Adrenal gland (tissue), 12 donors: ENCODE data around the gene DSE. TPM values are rescaled to one million over a fixed set of nuclear protein-coding genes. Genes with fewer than 3 reads are reported as not detected.

Source experiments
- DNase-seq, 7 donors: peaks; one replicate each; pipeline ENCODE4 v3.0.0-alpha.2; 2019 to 2020
- H3K27ac ChIP-seq, 5 donors: fragments of 200-600 bp; sonication (generic) in 4 of 5; 1 replicate in 3 of 5; 2 replicates in 2 of 5; pipeline versions ENCODE4 v1.5.1 to v1.8.0; 2016 to 2020; ENCODE audit warnings: mild to moderate bottlenecking in 1 of 5
- H3K27me3 ChIP-seq: fragments of 200-600 bp; 2 replicates; pipeline ENCODE4 v1.8.0; 2021
- H3K36me3 ChIP-seq, 2 donors: fragments of 200-600 bp; replicated peaks in 1 of 2; 1 replicate in 1 of 2; 2 replicates in 1 of 2; pipeline versions ENCODE4 v1.5.1 to v1.8.0; 2018 to 2022
- H3K4me1 ChIP-seq, 2 donors: fragments of 200-600 bp; replicated peaks in 1 of 2; 1 replicate in 1 of 2; 2 replicates in 1 of 2; pipeline versions ENCODE4 v1.5.1 to v1.8.0; 2018 to 2021
- H3K4me3 ChIP-seq, 4 donors: fragments of 200-600 bp; sonication (generic) in 3 of 4; one replicate each; pipeline ENCODE4 v1.5.1; 2016 to 2018
- H3K9me3 ChIP-seq, 3 donors: fragments of 200-600 bp; sonication (generic) in 1 of 3; replicated peaks in 1 of 3; 1 replicate in 2 of 3; 2 replicates in 1 of 3; pipeline versions ENCODE4 v1.5.1 to v1.8.0; 2016 to 2021
- CTCF ChIP-seq, 6 experiments: fragments of 450-650 bp in 4 of 6; fragments of 200-600 bp in 2 of 6; sonication (generic) in 1 of 6; IDR thresholded peaks; 1 replicate in 5 of 6; 2 replicates in 1 of 6; pipeline versions ENCODE4 v1.5.1 to v1.8.0; 2016 to 2021; ENCODE audit warnings: antibody characterized with exemption in 6 of 6, mild to moderate bottlenecking in 2 of 6, moderate library complexity in 1 of 6
- POLR2A ChIP-seq, 2 donors: fragments of 450-650 bp; IDR thresholded peaks; one replicate each; pipeline ENCODE4 v1.6.1; 2017; ENCODE audit warnings: antibody characterized with exemption in 2 of 2, mild to moderate bottlenecking in 2 of 2, moderate library complexity in 1 of 2
- WGBS, 4 donors: extraction: QIAGEN DNeasy Blood & Tissue Kit in 2 of 4; methylation state at CpG; one replicate each; pipeline versions ENCODE4 v1.1.5 to v1.1.7; 2013 to 2017; 5-methylcytosine and 5-hydroxymethylcytosine counted together
- intact Hi-C, 2 donors: fragments of 100-400 bp; cut with DNase I; formaldehyde crosslinking; loops; one replicate each; pipeline versions ENCODE4 v1.14.1 to v1.15.0; 2022 to 2023
- polyA plus RNA-seq, 3 donors: library from polyadenylated mRNA; stranded (reverse); fragments of 200-250 nt in 2 of 3; fragments of 350-450 nt in 1 of 3; fragmentation: Illumina TruSeq in 1 of 3; extraction: RNeasy Lipid Tissue Mini Kit (QIAGEN cat#74804) in 1 of 3; gene quantifications; one replicate each; pipeline ENCODE4 v1.2.3, GENCODE V29; 2013 to 2014
- total RNA-seq, 9 donors: library from RNA; depleted of rRNA in 4 of 9; stranded (reverse); fragments of >200 nt in 4 of 9; fragments of 120-200 nt in 1 of 9; fragmentation: NEBNext Ultra II Directional in 1 of 9; extraction: Animal tissue kit (Norgen Biotek cat#: 25700) in 1 of 9; gene quantifications; one replicate each; pipeline versions ENCODE4 v1.1.0 to v1.2.4, GENCODE V29; 2013 to 2023
- donor health status: healthy with polysubstance abuse.
- donor health status: Bipolar disorder and iron deficiency.
- donor health status: DM: yes; HTN: yes; CAD: no.
- donor health status: DM: no; HTN: no; CAD: no.
- donor health status: DM: no; HTN: no; CAD: no.
- donor health status: DM: yes; HTN: yes; CAD: no.

DSE gene
- total and polyA plus RNA-seq, 12 donors, result 7.7 to 67.4 (median 35.0) TPM

- H3K4me1 ChIP-seq, result peaks cover 7 to 33% of the 10 kb centered on the region in 2 donors
- H3K9me3 ChIP-seq, result no peaks in the 10 kb centered on the region
- no peak for TF ChIP-seq CTCF (IDR thresholded peaks at IDR 0.05)
- no peak for TF ChIP-seq POLR2A (IDR thresholded peaks at IDR 0.05)
- WGBS, 4 donors, result 52 to 60% (median 53%) methylated on average over 1 of the region's 1 CpG
- no peak overlapping the region for H3K4me3 ChIP-seq
- H3K27ac ChIP-seq, result no peak overlapping the region
- intact Hi-C loops, result no loop called here
- DNase-seq, result no peak
- H3K27me3 ChIP-seq, result no peaks in the 10 kb centered on the region
- no peaks in the 10 kb centered on the region for H3K36me3 ChIP-seq
Observed at GRCh38 chr6:116413357-116413756, 42.6 kb downstream of the DSE start.

GRCh38 chr6:116417661-116418060, 46.9 kb downstream of the DSE start:
- Histone ChIP-seq H3K27ac (no peak overlapping the region), H3K9me3 (no peaks in the 10 kb centered on the region), H3K36me3 (no peaks in the 10 kb centered on the region), H3K4me1 (peaks cover 0 to 10% of the 10 kb centered on the region in 2 donors), H3K4me3 (no peak overlapping the region), H3K27me3 (no peaks in the 10 kb centered on the region)
- intact Hi-C loops, result no loop called here
- 87 to 90% (median 89%) methylated on average over 3 of the region's 3 CpGs for WGBS, 4 donors
- DNase-seq, result no peak
- TF ChIP-seq POLR2A (IDR thresholded peaks at IDR 0.05) (no peak), CTCF (IDR thresholded peaks at IDR 0.05) (no peak)

GRCh38 chr6:116419069-116419786, 48.5 kb downstream of the DSE start:
- Histone ChIP-seq H3K4me3 (no peak overlapping the region), H3K36me3 (no peaks in the 10 kb centered on the region), H3K9me3 (no peaks in the 10 kb centered on the region), H3K4me1 (no peaks in the 10 kb centered on the region), H3K27me3 (no peaks in the 10 kb centered on the region), H3K27ac (no peak overlapping the region)
- 86 to 92% (median 90%) methylated on average over 2 of the region's 2 CpGs for WGBS, 4 donors
- DNase-seq, result no peak
- intact Hi-C loops, result no loop called here
- no peak for TF ChIP-seq CTCF (IDR thresholded peaks at IDR 0.05)
- TF ChIP-seq POLR2A (IDR thresholded peaks at IDR 0.05), result no peak

- H3K36me3 ChIP-seq, result peaks cover 0 to 4% of the 10 kb centered on the region in 2 donors
- 97 to 99% (median 98%) methylated on average over 5 of the region's 5 CpGs for WGBS, 4 donors
Observed at GRCh38 chr6:116420341-116420740, 49.6 kb downstream of the DSE start.

More at GRCh38 chr6:116420341-116420740, 49.6 kb downstream of the DSE start:
- Histone ChIP-seq H3K27ac (no peak overlapping the region), H3K9me3 (no peaks in the 10 kb centered on the region), H3K4me3 (no peak overlapping the region), H3K4me1 (no peaks in the 10 kb centered on the region), H3K27me3 (no peaks in the 10 kb centered on the region)
- TF ChIP-seq CTCF (IDR thresholded peaks at IDR 0.05), result no peak
- no peak for TF ChIP-seq POLR2A (IDR thresholded peaks at IDR 0.05)
- DNase-seq, result no peak
- intact Hi-C loops, result no loop called here
